ENCODE data around the gene PRPSAP2. TPM values are rescaled to one million over a fixed set of nuclear protein-coding genes. Genes with fewer than 3 reads are reported as not detected.

The PRPSAP2 gene
- polyA plus RNA-seq, 10 donors, result 18.8 to 32.3 (median 25.4) TPM

GRCh38 chr17:18960803-18961511 lies 103.0 kb downstream of the PRPSAP2 start:
- DNase-seq, result peak; percentile 41 to 77 (median 73)

GRCh38 chr17:18961634-18962493 lies 103.9 kb downstream of the PRPSAP2 start:
- DNase-seq, result no peak

GRCh38 chr17:18962494-18962815 lies 104.5 kb downstream of the PRPSAP2 start:
- DNase-seq, result no peak

- no peak for DNase-seq
These were observed 105.4 kb downstream of the PRPSAP2 start for GRCh38 chr17:18963126-18964017.

- no peak for DNase-seq
These were observed 106.1 kb downstream of the PRPSAP2 start for GRCh38 chr17:18964018-18964351.

GRCh38 chr17:18964550-18964949 lies 106.6 kb downstream of the PRPSAP2 start:
- no peak for DNase-seq

- DNase-seq, result no peak
These were observed 107.8 kb downstream of the PRPSAP2 start for GRCh38 chr17:18965530-18966236.

- peak in 1 of 3 donors; percentile 32 for DNase-seq
These were observed 109.1 kb downstream of the PRPSAP2 start for GRCh38 chr17:18966831-18967624.

GRCh38 chr17:18967916-18968315 lies 110.0 kb downstream of the PRPSAP2 start:
- DNase-seq, result no peak

- DNase-seq, result peak in 1 of 3 donors; percentile 21
These were observed 110.4 kb downstream of the PRPSAP2 start for GRCh38 chr17:18968345-18968744.

GRCh38 chr17:18968945-18969887 lies 111.3 kb downstream of the PRPSAP2 start:
- DNase-seq, result no peak

GRCh38 chr17:18970582-18971480 lies 112.9 kb downstream of the PRPSAP2 start:
- no peak for DNase-seq

GRCh38 chr17:18971801-18972200 lies 113.9 kb downstream of the PRPSAP2 start:
- no peak for DNase-seq

- no peak for DNase-seq
These were observed 116.6 kb downstream of the PRPSAP2 start for GRCh38 chr17:18974407-18975149.

GRCh38 chr17:18975597-18975996 lies 117.7 kb downstream of the PRPSAP2 start:
- DNase-seq, result no peak

GRCh38 chr17:18976201-18976600 lies 118.3 kb downstream of the PRPSAP2 start:
- DNase-seq, result no peak

GRCh38 chr17:18977021-18977420 lies 119.1 kb downstream of the PRPSAP2 start:
- DNase-seq, result no peak

GRCh38 chr17:18977646-18978045 lies 119.7 kb downstream of the PRPSAP2 start:
- DNase-seq, result no peak

Data from muscle of back (tissue), 11 donors.